ENCODE data around the gene TBX20.
A peak's percentile ranks its signal among the peaks of the same experiment; 100 is the strongest.
"Not testable (repeated sequence)": the region's sequence is repeated elsewhere in the genome, so short reads cannot be mapped to it uniquely, and the experiment has no call there.

TBX20 gene

GRCh38 chr7:35198370-35199140 is 55.3 kb downstream of the TBX20 start:
- H3K4me3 ChIP-seq (ENCODE audit: low read depth, low read length); CTCF ChIA-PET; H3K4me1 ChIP-seq (ENCODE audit: control insufficient read depth, insufficient read depth, low read length); H3K9me3 ChIP-seq (ENCODE audit: control insufficient read depth, insufficient read depth, low read depth, low read length); POLR2A ChIA-PET; H3K27ac ChIP-seq (ENCODE audit: extremely low read depth, low read depth, low read length); H3K36me3 ChIP-seq (ENCODE audit: control insufficient read depth in 2 of 2, insufficient read depth in 1 of 2, low read length in 2 of 2): not testable (repeated sequence)

DNA sequence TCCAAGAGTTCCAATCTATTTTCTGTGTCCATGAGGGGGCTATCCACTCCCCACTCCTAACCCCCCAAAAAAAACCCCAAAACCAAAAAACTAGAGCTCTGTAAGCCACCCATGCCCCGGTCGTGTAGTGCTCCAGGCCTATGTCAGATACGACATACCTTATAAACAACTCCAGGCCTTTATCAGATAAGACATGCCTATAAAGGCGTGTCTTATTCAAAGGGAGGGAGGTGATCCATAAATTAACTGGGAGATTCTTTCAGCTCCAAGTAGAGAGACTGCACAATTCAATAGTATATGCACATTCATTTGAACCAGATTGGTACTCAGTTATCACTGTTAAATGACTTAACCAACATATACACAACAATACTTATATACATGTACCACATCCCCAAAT is 62.3 kb downstream of the TBX20 start:
- H3K36me3 ChIP-seq (ENCODE audit: control insufficient read depth in 2 of 2, insufficient read depth in 1 of 2, low read length in 2 of 2); POLR2A ChIA-PET: not testable (repeated sequence)
- CTCF ChIA-PET: interaction anchor here (2.0 kb wide), 1 partner anchor 433 kb away, joined by 7 read pairs; no protein-coding TSS in a partner anchor

DNA sequence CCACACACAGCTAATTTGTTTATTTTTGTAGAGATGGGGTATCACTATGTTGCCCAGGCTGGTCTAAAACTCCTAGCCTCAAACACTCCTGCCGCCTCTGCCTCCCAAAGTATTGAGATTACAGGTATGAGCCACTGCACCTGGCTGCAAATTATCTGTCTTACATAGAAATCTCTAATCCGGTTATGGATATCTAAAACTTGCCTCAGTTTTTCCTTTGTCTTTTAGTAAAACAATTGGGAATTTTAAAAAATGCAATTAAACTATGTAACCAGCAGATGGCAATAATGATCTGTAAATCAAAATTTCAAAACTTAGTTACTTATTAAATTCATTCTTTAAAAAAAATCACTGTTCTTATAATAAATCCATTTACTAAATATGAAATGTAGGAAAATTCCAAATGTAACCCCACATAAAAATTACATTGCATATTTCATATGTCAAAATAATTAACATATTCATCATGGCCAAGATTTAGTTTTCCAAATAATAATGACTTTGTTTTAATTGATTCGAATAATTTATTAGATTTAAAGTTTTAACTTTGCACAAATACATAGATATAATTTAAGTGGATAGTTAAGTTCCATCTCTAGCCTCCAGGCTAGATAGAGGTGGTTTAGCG is 63.6 kb downstream of the TBX20 start:
- CTCF ChIA-PET: interaction anchor here (2.0 kb wide), 1 partner anchor 434 kb away, joined by 7 read pairs; no protein-coding TSS in a partner anchor
- H3K4me3 ChIP-seq (ENCODE audit: low read depth, low read length); H3K9me3 ChIP-seq (ENCODE audit: control insufficient read depth, insufficient read depth, low read depth, low read length); POLR2A ChIA-PET; H3K27ac ChIP-seq (ENCODE audit: extremely low read depth, low read depth, low read length); H3K36me3 ChIP-seq (ENCODE audit: control insufficient read depth in 2 of 2, insufficient read depth in 1 of 2, low read length in 2 of 2); H3K4me1 ChIP-seq (ENCODE audit: control insufficient read depth, insufficient read depth, low read length): not testable (repeated sequence)

More for the DNA sequence above, 62.3 kb downstream of the TBX20 start:
- not testable (repeated sequence) for H3K9me3 ChIP-seq (ENCODE audit: control insufficient read depth, insufficient read depth, low read depth, low read length); H3K4me3 ChIP-seq (ENCODE audit: low read depth, low read length); H3K27ac ChIP-seq (ENCODE audit: extremely low read depth, low read depth, low read length); H3K4me1 ChIP-seq (ENCODE audit: control insufficient read depth, insufficient read depth, low read length)

DNA sequence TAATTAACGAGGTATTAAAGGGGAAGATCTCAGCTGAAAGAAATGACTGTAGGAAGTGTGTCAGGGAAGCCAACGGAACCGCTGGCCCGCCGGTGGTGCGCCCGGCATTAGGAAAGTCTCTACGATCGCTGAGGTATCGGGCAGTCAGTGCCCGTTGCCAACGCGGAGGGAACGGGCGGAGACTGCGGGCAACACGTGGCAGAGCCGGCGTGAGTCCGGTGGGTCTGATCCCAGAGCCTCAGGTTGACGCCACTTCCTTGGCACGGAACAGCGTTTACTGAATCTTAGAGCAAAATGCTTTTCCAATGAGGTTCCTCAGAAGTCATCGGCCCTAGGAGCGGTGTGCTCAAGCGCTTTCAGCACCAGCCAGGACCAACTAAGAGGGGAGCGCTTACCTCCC is 67.1 kb downstream of the TBX20 start:
- H3K4me1 ChIP-seq (ENCODE audit: control insufficient read depth, insufficient read depth, low read length); POLR2A ChIA-PET; H3K9me3 ChIP-seq (ENCODE audit: control insufficient read depth, insufficient read depth, low read depth, low read length); H3K36me3 ChIP-seq (ENCODE audit: control insufficient read depth in 2 of 2, insufficient read depth in 1 of 2, low read length in 2 of 2): not testable (repeated sequence)
- H3K27ac ChIP-seq (ENCODE audit: extremely low read depth, low read depth, low read length): peak overlapping the region; percentile 60; the same call in 1 of the 2 replicates
- peak; percentile 63 for TF ChIP-seq SCRT2 (tag by site-specific recombination; IDR thresholded peaks at IDR 0.05)
- peak overlapping the region; percentile 60 for H3K4me3 ChIP-seq (ENCODE audit: low read depth, low read length)
- CTCF ChIA-PET: interaction anchor here (0.6 kb wide), 1 partner anchor 613 kb away, joined by 4 read pairs; no protein-coding TSS in a partner anchor

- Histone ChIP-seq H3K9me3 (ENCODE audit: control insufficient read depth, insufficient read depth, low read depth, low read length) (no peaks in the 10 kb centered on the region), H3K27ac (ENCODE audit: extremely low read depth, low read depth, low read length) (peak overlapping the region; percentile 60; the same call in 1 of the 2 replicates), H3K36me3 (ENCODE audit: control insufficient read depth in 2 of 2, insufficient read depth in 1 of 2, low read length in 2 of 2) (no peaks in the 10 kb centered on the region), H3K4me3 (ENCODE audit: low read depth, low read length) (peak overlapping the region; percentile 60), H3K4me1 (ENCODE audit: control insufficient read depth, insufficient read depth, low read length) (no peaks in the 10 kb centered on the region)
- ChIA-PET POLR2A (interaction anchor here (1.1 kb wide), 1 partner anchor 605 kb away, joined by 3 read pairs; no protein-coding TSS in a partner anchor), CTCF (interaction anchor here (0.6 kb wide), 1 partner anchor 614 kb away, joined by 4 read pairs; no protein-coding TSS in a partner anchor)
- no peak for TF ChIP-seq BCL11A (tag by site-specific recombination; IDR thresholded peaks at IDR 0.05; ENCODE audit: low read depth)
- TF ChIP-seq SP3 (tag by site-specific recombination; IDR thresholded peaks at IDR 0.05): no peak
- peak; percentile 99 for TF ChIP-seq GLIS2 (tag by site-specific recombination; IDR thresholded peaks at IDR 0.05)
- no peak for TF ChIP-seq ZBTB21 (tag by site-specific recombination; IDR thresholded peaks at IDR 0.05)
- no peak for TF ChIP-seq ZNF510 (tag by site-specific recombination; IDR thresholded peaks at IDR 0.05; ENCODE audit: insufficient replicate concordance)
- TF ChIP-seq ZBTB1 (tag by site-specific recombination; IDR thresholded peaks at IDR 0.05): no peak
- no peak for TF ChIP-seq ZNF175 (tag by site-specific recombination; IDR thresholded peaks at IDR 0.05)
- no peak for TF ChIP-seq ZNF416 (tag by site-specific recombination; IDR thresholded peaks at IDR 0.05)
- TF ChIP-seq ZNF157 (tag by site-specific recombination; IDR thresholded peaks at IDR 0.05): no peak
- TF ChIP-seq RBAK (tag by site-specific recombination; IDR thresholded peaks at IDR 0.05): no peak
- peak; percentile 87 for TF ChIP-seq ZBTB10 (tag by site-specific recombination; IDR thresholded peaks at IDR 0.05)
- no peak for TF ChIP-seq ZNF37A (tag by site-specific recombination; IDR thresholded peaks at IDR 0.05)
- TF ChIP-seq ZXDB (tag by site-specific recombination; IDR thresholded peaks at IDR 0.05): peak; percentile 79; the same call in 1 of the 2 replicates
- TF ChIP-seq ZNF335 (tag by site-specific recombination; conservative IDR thresholded peaks at IDR 0.05): peak; percentile 52
These were observed 67.8 kb downstream of the TBX20 start for GRCh38 chr7:35185908-35186731.

All from HEK293 (cell line).